ENCODE data around the gene LPIN1.

- TF ChIP-seq, protein P1, sequence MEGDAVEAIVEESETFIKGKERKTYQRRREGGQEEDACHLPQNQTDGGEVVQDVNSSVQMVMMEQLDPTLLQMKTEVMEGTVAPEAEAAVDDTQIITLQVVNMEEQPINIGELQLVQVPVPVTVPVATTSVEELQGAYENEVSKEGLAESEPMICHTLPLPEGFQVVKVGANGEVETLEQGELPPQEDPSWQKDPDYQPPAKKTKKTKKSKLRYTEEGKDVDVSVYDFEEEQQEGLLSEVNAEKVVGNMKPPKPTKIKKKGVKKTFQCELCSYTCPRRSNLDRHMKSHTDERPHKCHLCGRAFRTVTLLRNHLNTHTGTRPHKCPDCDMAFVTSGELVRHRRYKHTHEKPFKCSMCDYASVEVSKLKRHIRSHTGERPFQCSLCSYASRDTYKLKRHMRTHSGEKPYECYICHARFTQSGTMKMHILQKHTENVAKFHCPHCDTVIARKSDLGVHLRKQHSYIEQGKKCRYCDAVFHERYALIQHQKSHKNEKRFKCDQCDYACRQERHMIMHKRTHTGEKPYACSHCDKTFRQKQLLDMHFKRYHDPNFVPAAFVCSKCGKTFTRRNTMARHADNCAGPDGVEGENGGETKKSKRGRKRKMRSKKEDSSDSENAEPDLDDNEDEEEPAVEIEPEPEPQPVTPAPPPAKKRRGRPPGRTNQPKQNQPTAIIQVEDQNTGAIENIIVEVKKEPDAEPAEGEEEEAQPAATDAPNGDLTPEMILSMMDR (IDR thresholded peaks at IDR 0.05; ENCODE audit: low read depth, low read length) = no peak
- no peak for TF ChIP-seq POLR2A (IDR thresholded peaks at IDR 0.05; ENCODE audit: extremely low read depth, insufficient read length)
- TF ChIP-seq, protein P2, sequence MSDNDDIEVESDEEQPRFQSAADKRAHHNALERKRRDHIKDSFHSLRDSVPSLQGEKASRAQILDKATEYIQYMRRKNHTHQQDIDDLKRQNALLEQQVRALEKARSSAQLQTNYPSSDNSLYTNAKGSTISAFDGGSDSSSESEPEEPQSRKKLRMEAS (IDR thresholded peaks at IDR 0.05; ENCODE audit: low read depth, low read length) = no peak
Measured at GRCh38 chr2:11809586-11810236, 63.3 kb downstream of the LPIN1 start.

All from NB4 (cell line).